Mammary epithelial cell (primary cell): ENCODE measurements around the gene TCF7.

Experiments used
- CTCF ChIP-seq, 2 donors: IDR thresholded peaks in 1 of 2; conservative IDR thresholded peaks in 1 of 2; 2 replicates each; pipeline ENCODE4 v1.5.1; 2011 to 2012; ENCODE audit warnings: inconsistent platforms in 2 of 2, low read length in 2 of 2, mild to moderate bottlenecking in 2 of 2, control low read depth in 1 of 2, low read depth in 1 of 2; ENCODE audit not compliant: insufficient read depth in 1 of 2; ENCODE audit errors: extremely low read depth in 1 of 2
- EZH2 ChIP-seq: IDR thresholded peaks from 2 replicates; pipeline ENCODE4 v1.6.1; 2012; ENCODE audit warnings: low read length, inconsistent platforms, borderline replicate concordance

DNA sequence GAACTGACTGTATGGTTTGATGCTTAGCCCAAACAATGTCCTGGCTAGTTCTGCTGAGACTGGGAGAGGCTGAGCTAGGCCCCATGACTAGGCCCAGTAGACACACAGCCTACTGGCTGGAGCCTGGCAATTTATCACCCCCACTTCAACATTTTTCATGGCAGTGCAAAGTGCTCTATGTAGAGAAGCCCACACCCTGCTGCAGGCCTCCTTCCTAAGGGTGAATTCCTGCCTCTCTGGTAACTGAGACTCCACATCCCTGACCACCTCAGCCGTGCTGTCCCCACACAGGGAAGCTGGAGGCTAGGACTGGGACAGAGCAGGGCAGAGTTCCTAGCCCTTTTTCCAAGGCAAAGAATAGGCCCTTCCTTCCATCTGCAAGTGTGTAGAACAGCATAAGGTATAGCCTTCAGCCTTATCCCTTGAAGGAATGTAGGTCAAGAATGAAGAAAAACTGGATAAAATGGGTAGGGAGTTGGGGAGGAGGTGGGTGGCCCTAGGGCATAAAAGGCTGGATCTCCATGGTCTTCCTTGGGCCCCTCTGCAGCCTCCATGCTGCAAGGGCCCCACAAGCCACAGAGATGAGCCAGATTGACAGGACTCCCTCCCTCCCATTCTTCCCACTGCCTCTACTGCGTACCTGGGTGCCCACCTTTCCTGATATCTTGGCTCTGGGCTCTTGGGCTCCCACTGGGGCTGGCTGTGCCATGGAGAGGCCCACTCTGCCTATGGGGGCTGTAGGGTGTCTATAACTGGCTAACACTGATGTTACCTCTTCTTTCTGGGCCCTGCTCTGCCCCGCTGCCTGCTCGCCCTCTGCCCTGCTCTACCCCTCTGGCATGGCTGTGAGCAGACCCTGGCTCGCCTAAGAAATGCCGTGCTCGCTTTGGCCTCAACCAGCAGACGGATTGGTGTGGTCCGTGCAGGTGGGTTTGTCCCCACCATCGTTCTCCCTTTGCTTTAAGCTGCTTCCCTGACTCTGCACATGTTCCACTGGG lies 29.8 kb downstream of the TCF7 start:
- TF ChIP-seq CTCF (conservative IDR thresholded peaks at IDR 0.05 in 1 of 2, IDR thresholded peaks at IDR 0.05 in 1 of 2; ENCODE audit: extremely low read depth in 1 of 2, insufficient read depth in 1 of 2, low read depth in 1 of 2, low read length in 2 of 2) (no peak), EZH2 (no peak)
